ENCODE results near the gene TBC1D22A.

TBC1D22A gene

DNA sequence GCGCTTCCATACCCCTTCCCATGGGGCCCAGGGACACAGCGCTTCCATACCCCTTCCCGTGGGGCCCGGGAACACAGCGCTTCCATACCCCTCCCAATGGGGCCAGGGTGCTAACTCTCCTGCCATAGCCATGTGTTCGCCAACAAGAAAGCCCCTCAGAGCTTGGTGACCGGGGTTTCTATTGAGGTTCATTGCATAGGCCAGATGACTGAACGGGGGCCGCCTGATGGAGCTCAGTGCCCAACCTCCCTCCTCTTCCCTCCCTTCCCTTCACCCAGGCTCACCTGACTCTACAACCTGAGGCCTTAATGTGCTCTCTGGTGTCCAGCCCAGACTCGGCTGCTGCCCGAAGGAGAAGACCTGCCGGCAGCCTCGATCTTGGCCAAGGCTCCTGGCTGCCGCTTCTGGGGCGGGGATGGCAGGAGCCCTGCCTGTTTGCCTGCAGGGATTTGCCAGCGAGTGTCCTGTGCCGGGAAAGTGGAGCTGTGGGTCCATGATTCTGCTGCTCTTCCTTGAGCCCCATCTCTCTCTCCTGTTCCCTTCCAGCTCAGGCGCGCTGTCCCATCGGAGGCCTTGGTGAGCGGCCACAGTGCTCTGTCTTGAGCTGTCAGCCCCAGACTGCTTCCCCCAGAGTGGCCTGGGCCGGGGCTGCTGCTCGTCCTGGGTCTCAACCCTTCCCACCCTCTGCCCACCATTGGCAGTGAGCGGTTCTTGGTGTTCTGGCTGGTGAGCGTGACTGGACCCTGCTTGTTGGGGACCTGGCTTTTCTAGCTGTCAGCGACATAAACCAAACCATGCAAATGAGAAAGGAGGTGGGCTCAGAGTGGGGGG lies 267.0 kb downstream of the TBC1D22A start:
- FAIRE-seq = no peak
- DNase-seq (ENCODE audit: low spot score) = no peak

GRCh38 chr22:47030143-47030661 lies 267.8 kb downstream of the TBC1D22A start:
- no peak for DNase-seq (ENCODE audit: low spot score)
- no peak for FAIRE-seq

GRCh38 chr22:47030881-47031627 lies 268.6 kb downstream of the TBC1D22A start:
- no peak for FAIRE-seq
- DNase-seq (ENCODE audit: low spot score) = no peak

GRCh38 chr22:47031628-47031915 lies 269.1 kb downstream of the TBC1D22A start:
- DNase-seq (ENCODE audit: low spot score) (no peak), FAIRE-seq (no peak)

GRCh38 chr22:47032091-47032943 lies 269.9 kb downstream of the TBC1D22A start:
- FAIRE-seq (no peak), DNase-seq (ENCODE audit: low spot score) (no peak)

- DNase-seq (ENCODE audit: low spot score) (no peak), FAIRE-seq (no peak)
These were observed 270.7 kb downstream of the TBC1D22A start for GRCh38 chr22:47032956-47033647.

GRCh38 chr22:47033648-47034000 lies 271.2 kb downstream of the TBC1D22A start:
- DNase-seq (ENCODE audit: low spot score) = no peak
- no peak for FAIRE-seq

GRCh38 chr22:47034076-47034808 lies 271.8 kb downstream of the TBC1D22A start:
- FAIRE-seq (no peak), DNase-seq (ENCODE audit: low spot score) (no peak)

DNA sequence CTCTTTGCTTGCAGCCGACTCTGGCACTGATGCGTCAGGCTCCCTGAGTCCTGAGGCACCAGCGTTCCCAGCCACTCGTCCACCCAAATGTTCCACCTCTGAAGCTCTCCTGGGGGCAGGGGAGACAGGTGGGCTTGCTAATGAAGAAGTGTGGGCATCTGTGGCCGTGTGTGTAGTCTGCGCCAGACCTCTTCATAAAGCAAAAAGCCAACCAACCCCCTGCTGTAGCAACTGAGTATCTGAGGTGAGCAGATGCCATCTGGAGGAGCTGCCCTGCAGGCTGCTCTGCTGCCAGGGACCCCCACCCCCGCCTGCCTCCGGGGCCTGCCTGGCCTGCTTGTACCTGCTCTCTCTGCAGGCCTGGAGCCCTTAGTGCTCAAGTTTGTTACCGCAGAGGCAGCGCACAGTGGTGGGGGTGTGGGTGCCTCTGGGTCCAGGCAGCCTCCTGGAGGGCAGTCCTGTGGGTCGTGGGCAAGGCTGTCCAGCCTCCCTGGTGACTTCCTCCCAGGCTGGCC lies 272.5 kb downstream of the TBC1D22A start:
- no peak for FAIRE-seq
- no peak for DNase-seq (ENCODE audit: low spot score)

DNA sequence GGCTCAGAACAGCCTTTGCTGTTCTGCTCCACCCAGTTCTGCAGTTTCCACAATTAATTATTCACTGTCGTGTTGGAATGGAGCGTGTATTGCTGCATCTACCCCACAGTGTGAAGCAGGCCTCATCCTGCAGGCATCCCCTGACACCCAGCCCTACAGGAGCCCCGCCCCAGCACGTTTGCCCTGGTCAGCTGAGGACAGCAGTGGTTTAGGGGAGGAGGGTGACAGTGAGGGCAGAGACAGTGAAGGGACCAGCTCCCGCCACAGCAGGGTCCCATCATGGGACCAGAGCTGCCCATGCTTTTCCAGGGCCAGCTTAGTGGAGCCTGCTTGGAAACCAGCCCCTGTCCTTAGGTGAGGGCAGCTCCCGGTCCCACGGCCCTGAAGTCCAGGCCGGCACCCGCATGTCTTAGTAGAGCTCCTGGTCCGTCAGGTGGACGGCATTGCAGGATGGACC lies 273.0 kb downstream of the TBC1D22A start:
- DNase-seq (ENCODE audit: low spot score) (no peak), FAIRE-seq (no peak)

DNA sequence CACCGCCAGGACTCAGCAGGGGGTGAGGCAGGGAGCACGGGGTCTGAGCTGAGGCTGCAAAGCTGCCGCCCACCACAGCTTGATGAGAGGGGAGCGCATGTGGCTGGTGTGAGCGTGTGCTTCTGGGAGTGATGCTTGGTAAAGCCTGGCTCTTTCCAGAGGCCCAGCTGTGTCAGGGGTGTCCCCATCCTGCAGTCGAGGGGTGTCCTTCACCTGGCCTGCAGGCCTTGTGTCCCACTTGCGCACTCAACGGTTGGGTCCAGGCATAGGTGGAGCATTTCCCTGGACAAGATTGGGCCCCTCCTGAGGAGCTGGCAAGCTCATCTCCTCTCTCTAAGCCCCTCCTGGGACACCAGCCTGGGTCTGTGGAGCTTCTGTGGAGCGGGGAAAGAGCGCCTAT lies 273.9 kb downstream of the TBC1D22A start:
- FAIRE-seq (no peak), DNase-seq (ENCODE audit: low spot score) (no peak)

- FAIRE-seq (no peak), DNase-seq (ENCODE audit: low spot score) (no peak)
These were observed 274.6 kb downstream of the TBC1D22A start for GRCh38 chr22:47036936-47037485.

- no peak for DNase-seq (ENCODE audit: low spot score)
- no peak for FAIRE-seq
These were observed 275.9 kb downstream of the TBC1D22A start for GRCh38 chr22:47038206-47038835.

DNA sequence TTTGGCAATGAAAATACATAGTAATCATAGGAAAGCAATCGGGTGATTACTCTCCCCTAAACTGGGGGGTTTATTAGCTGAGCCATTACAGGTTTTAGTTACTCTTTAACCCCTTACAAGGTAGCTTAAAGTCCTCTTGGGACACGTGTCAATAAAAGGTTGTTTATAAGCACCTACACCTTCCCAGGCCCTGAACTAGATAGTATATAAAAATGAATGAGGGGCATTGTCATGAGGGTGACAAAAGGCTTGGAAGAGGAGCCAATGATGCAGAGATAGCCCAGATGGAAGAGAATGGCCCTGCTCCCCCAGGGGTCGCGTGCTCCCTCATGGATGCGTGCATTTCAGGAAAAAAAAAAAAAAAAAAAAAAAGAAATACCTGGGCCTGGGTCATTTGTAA lies 276.9 kb downstream of the TBC1D22A start:
- no peak for DNase-seq (ENCODE audit: low spot score)
- FAIRE-seq = no peak

GRCh38 chr22:47040486-47041270 lies 278.2 kb downstream of the TBC1D22A start:
- DNase-seq (ENCODE audit: low spot score) (no peak), FAIRE-seq (no peak)

DNA sequence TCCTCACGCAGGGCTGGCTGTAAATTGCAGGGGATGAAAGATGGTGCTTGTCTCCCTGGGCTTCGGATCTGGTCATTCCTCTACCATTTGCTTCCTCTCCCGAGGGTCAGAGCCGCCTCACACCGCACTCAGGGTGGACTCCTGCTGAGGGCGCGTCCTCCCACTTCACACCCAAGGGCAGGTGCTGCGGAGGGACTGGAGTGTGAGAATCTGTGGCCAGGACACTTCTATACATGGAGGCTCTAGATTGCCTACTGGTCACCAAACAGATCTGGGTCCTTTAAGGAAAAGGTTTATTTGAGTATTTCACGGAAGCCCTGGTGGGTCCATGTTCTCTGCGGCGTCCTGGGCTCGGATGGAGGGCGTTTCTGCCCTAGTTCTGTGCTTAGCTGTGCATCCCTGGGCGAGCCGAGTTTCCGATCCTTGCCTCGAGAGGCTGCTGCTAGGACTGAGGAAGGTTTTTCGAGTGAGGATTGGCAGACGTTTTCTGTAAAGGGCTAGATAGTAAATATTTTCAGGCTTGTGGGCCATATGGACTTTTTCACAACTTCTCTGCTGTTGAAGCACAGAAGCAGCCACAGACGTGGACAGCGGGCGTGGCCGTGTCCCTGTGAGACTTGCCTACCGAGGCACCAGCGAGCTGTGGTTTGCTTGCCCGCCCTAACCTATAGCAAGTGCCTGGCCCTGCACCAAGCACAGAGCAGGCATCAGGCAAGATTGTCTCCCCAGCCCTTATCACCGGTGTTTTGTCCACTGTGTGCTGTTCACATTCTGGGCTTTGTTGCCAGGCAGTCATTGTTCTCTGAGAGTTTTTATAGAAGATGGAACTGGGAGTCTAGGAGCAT lies 279.0 kb downstream of the TBC1D22A start:
- FAIRE-seq (no peak), DNase-seq (ENCODE audit: low spot score) (no peak)

DNA sequence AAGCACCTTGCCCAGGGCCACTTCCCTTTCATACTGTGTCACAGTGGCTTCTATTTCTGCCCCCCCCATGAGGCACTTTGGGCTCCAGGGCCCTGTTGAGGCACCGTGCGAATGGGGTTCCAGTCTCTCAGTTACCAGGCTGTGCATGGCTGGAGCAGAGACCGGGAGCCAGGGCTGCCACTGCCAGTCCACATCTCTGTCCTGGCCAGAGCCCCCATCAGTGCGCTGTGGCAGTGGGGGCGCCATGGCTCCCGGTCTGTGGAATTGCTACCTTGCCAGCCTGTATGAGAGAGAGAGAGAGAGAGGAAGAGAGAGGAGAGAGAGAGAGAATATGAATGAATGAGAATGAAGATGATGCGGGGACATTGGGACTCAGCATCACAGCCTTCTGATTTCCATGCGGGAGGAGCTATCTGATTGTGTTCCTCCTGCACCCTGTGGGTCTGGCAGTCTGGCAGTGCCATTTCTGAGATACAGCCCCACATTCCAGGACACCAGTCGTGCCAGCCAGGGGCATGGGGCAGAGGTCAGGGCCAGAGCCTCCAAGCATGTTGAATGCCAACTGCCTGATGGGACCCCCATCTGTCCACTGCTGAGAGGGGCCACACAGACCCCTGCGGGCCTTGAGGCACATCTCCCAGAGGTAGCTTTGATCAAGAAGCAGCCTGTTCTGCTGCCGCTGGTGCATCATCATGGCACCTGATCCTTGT lies 279.8 kb downstream of the TBC1D22A start:
- FAIRE-seq = no peak
- no peak for DNase-seq (ENCODE audit: low spot score)
